HG02759 (cell line): ENCODE measurements around the gene TLL1.

ENCODE experiments used
- ATAC-seq: cut with Tn5 transposase; IDR thresholded peaks from one replicate; pipeline ENCODE4 v1.9.1; 2021; ENCODE audit warnings: mild to moderate bottlenecking, moderate library complexity; ENCODE audit not compliant: unreplicated experiment

TLL1 gene

GRCh38 chr4:165970703-165971420 is 97.8 kb downstream of the TLL1 start:
- no peak for ATAC-seq

GRCh38 chr4:165971446-165971845 is 98.4 kb downstream of the TLL1 start:
- no peak for ATAC-seq

- ATAC-seq, result no peak
Observed at GRCh38 chr4:165971933-165972332, 98.9 kb downstream of the TLL1 start.

DNA sequence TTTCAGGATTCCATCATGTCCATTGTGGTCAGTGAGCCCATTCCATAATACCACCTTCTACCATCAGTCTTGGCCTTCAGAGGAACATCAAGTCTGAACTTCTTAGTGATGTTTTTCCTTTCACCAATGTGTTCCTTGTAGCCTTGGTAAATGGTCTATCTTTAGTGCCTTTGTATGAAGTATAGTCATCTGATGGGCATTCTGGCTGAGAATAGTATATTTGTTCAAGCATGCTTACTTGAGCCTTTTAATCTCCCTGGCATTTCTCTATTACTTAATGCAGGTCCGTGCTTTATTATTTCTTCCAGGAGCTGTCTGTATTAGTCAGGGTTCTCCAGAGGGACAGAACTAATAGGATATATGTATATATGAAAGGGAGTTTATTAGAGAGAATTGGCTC is 99.7 kb downstream of the TLL1 start:
- no peak for ATAC-seq

- ATAC-seq, result no peak
Observed at GRCh38 chr4:165982934-165983333, 109.9 kb downstream of the TLL1 start.

- no peak for ATAC-seq
Observed at GRCh38 chr4:165986956-165987698, 114.1 kb downstream of the TLL1 start.

GRCh38 chr4:165991325-165992180 is 118.5 kb downstream of the TLL1 start:
- no peak for ATAC-seq

DNA sequence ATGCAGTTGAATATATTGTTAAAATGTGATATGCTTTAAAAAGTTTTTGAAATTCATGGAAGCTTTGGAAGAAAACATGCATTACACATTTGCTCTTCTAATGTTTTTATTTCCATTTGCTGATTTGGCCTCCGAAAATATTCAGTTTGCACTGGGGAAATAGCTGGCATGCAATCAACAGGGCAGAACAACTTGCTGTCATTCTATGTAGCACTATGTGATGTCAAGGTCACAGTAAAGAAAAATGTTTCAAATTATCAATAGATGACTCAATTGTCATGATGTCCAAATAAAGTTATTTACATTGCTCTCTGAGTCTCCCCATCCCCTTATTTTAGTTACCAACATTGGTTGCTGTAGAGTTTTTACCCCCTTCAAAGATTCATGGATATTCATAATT is 119.2 kb downstream of the TLL1 start:
- ATAC-seq, result no peak

DNA sequence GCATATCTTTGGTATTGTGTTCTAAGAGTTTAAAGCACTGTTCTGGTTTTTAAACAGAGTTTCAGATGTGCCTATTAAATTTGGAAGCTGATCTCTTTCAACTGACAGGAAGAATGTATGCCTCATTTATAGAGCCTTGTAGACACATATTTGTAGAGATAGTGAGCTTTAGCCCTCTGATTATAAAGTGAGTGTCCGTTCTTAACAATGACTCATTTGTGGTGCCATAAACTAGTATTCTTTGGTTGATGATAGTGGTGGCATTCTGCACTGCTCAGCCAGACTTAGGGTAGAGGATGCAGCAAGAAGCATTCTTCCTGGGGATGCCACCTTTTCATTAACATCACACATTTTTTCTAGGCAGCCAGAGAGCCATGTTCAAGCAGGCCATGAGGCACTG is 121.7 kb downstream of the TLL1 start:
- ATAC-seq, result no peak

DNA sequence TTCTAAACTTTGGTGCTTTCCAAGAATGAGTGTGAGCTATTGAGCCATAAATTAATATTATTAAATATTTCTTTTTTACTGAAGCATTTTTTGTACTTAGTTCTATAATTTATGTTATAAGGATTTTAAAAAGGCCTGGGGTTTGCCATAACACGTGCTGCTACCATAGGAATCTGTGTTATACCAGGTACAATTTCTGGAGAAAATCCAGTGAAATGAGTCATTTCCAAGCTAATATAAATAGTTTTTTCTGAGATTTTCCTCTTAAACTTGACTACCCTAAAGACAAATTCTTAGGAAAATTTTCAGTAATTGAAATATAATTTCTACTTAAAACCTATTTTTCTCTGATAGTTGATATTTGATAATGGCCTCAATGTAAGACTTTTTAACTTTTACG is 130.8 kb downstream of the TLL1 start:
- no peak for ATAC-seq

GRCh38 chr4:166006217-166006616 is 133.2 kb downstream of the TLL1 start:
- ATAC-seq, result no peak

GRCh38 chr4:166008510-166008909 is 135.5 kb downstream of the TLL1 start:
- no peak for ATAC-seq

DNA sequence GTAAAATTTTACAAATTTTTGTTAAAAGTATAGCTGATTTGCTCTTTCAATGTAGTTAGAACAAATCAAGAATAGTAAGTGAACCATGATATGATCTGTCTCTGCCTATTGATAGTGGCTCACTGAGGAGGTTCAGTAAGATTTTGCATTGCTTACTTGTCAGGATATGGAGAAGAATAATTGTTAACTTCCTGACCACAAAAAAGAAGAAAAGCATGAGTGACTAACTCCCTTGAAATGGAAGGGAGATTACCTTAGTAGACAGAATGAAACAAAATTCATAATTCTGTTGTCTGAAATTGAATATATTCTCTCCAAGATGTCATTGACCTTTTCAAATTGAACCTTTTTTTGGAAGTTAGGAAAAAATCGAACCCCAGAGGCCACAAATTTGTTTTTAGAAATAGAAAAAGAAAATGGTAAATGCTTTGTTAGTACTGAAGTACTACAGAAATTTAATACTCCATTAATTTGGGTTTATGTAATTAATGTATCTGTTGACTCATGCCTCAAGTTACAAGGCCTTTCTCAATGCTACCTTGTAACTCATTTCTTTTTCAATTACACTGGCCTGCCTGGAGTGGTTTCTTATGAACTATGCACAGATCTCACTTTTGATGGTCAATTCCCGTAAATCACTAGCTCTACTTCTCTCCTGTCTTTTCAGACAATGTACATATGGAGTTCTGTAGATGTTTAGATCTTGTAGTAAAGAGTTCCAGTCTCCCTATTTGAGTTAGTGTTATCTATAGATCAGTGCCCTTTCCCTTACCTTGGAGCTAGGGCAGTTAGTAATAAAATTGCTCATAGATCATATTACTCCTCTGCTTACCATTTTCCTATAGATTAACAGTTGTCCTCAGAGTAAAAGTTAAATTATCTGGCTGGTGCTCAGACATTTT is 139.3 kb downstream of the TLL1 start:
- ATAC-seq, result no peak

DNA sequence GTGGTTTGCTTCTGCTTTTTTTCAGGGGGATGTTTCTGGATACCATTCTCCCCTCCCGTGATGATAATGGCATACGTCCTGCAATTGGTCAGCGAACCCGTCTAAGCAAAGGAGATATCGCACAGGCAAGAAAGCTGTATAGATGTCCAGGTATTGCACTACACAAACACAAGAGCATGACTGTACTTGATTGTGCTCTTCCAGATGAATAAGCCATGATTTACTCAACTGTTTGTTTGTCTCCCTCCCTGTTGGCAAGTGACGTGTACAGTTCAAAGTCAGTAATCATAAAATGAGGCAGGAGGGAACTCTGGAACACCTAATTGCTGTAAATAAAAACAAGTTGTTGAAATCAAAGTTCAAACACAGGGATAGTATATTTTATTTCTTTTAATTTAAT is 141.4 kb downstream of the TLL1 start:
- ATAC-seq, result no peak

- ATAC-seq, result no peak
Observed at GRCh38 chr4:166017804-166018203, 144.8 kb downstream of the TLL1 start.

DNA sequence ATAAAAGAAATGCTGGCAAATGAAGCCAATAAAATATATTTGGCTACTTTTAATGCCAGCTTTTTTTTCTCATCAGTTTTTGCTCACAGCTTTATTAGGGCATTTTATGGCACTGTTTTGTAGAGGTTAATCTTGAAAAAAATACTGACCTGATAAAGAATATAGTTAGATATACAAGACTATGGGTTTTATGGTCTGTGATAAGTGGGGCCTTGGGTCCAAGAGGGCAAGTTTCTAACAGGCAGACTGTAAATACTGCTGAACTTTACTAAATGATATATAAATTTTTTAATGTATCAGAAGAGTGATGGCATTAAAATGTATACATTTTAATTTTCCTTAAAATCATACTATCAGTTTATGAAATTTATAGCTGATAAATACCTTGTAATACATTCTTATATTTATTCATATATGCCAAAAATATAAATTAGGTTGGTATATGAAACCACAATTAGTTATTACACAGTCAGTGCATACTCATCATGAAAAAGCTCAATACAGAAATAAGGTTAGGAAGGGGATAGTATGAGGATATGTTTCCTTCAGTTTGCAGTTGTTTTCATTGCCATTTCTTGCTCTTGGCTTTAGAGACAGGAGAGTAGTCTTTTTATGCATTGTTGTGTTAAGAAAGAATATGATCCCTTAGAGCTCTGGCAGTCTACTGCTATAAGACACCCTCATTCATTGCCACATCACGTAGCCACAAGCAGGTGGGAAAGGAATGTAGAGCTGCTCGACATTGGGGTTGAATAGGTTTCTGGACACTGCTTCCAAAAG is 146.6 kb downstream of the TLL1 start:
- no peak for ATAC-seq

- no peak for ATAC-seq
Observed at GRCh38 chr4:166021617-166022016, 148.6 kb downstream of the TLL1 start.

DNA sequence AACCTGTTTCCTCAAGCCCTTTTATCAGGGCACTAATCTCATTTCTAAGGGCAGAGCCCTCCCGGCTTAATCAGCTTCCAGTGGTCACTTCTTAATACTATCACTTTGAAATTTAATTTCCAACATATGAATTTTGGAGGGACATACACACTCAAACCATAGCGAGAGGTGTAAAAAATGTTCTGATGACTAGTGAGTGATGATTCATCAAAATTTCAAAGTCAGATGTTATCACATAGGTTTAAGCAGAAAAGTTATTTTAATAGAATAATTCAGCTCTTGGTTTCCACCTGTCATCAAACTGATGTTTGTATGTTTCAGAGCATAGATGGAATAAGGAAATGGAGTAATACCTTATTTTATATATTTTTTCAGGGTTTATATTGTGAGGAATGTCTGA is 161.9 kb downstream of the TLL1 start:
- no peak for ATAC-seq

DNA sequence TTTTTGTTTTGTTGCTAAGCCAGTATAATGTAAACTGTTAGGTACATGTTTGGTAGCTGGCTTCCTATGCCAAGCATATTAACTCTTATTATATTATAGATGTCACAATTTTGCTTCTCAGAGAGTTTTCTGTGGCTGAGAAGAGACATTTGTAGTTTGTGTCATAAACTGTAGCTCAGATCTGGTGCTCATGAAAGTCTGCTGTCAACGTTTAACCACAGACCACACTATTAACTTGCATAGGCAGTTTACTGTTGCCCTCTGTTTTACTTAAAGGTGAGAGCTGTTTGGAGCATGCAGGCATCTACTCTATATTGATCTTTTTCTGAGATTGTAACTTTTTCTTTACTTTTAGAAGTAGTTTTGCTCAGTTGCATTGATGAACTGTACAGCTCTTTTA is 166.8 kb downstream of the TLL1 start:
- ATAC-seq, result no peak

GRCh38 chr4:166042510-166043055 is 169.5 kb downstream of the TLL1 start:
- no peak for ATAC-seq
